Fibroblast of mammary gland (primary cell): Measurements from ENCODE around the gene ABCG1.

Experiments
- DNase-seq: peaks from one replicate; pipeline ENCODE4 v3.0.0-alpha.2; 2010; ENCODE audit warnings: low read depth
- H3K4me3 ChIP-seq: 2 replicates; pipeline ENCODE4 v1.5.1; 2011; ENCODE audit warnings: low read depth, mild to moderate bottlenecking, low read length, moderate library complexity; ENCODE audit not compliant: control insufficient read depth
- TF ChIP-seq, protein P1 (sequence below): conservative IDR thresholded peaks from 2 replicates; pipeline ENCODE4 v1.5.1; 2011; ENCODE audit warnings: low read depth, low read length, inconsistent platforms; ENCODE audit not compliant: control insufficient read depth, insufficient read depth

The ABCG1 gene

GRCh38 chr21:42239973-42240372 lies 21.0 kb downstream of the ABCG1 start:
- DNase-seq, result no peak
- no peak overlapping the region for H3K4me3 ChIP-seq
- TF ChIP-seq, protein P1, sequence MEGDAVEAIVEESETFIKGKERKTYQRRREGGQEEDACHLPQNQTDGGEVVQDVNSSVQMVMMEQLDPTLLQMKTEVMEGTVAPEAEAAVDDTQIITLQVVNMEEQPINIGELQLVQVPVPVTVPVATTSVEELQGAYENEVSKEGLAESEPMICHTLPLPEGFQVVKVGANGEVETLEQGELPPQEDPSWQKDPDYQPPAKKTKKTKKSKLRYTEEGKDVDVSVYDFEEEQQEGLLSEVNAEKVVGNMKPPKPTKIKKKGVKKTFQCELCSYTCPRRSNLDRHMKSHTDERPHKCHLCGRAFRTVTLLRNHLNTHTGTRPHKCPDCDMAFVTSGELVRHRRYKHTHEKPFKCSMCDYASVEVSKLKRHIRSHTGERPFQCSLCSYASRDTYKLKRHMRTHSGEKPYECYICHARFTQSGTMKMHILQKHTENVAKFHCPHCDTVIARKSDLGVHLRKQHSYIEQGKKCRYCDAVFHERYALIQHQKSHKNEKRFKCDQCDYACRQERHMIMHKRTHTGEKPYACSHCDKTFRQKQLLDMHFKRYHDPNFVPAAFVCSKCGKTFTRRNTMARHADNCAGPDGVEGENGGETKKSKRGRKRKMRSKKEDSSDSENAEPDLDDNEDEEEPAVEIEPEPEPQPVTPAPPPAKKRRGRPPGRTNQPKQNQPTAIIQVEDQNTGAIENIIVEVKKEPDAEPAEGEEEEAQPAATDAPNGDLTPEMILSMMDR, result no peak

DNA sequence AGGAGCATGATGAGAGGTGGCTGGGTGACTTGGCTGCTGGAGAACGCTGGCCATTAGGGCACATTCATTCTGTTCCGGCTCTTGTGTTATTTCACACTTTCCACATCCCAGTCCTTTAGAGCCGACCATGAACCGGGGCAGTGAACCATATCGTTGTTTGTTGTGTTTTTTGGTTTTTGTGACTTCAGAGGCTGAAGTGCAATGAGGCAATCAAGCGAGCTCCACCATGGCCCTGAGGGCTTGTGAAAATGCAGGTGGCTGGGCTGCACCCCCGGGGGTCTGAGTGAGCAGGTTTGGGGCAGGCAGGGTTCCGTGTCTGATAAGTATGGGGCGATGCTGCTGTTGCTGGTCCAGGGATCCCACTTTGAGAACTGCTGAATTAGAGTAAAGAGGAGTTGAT lies 23.7 kb downstream of the ABCG1 start:
- H3K4me3 ChIP-seq, result no peak overlapping the region
- TF ChIP-seq, protein P1, result no peak
- no peak for DNase-seq

DNA sequence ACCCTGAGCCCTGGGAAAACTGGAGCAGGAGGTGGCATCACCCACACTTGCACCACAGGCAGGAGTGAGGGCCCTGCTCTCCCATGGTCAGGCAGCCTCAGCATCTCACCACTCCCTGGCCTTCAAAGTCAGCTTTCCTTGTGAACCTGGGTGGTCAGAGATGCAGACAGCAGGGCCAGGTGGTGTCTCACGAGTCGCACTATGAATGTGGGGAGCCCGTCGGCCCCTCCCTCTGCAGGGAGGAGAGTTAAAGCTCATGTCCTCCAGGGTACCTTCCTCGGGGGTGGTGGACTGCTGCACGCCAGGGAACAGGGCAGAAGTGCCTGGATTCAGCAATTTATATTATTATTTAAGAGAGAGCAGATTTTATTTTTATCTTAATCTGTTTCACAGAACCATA lies 24.1 kb downstream of the ABCG1 start:
- TF ChIP-seq, protein P1, result no peak
- DNase-seq, result no peak
- no peak overlapping the region for H3K4me3 ChIP-seq

DNA sequence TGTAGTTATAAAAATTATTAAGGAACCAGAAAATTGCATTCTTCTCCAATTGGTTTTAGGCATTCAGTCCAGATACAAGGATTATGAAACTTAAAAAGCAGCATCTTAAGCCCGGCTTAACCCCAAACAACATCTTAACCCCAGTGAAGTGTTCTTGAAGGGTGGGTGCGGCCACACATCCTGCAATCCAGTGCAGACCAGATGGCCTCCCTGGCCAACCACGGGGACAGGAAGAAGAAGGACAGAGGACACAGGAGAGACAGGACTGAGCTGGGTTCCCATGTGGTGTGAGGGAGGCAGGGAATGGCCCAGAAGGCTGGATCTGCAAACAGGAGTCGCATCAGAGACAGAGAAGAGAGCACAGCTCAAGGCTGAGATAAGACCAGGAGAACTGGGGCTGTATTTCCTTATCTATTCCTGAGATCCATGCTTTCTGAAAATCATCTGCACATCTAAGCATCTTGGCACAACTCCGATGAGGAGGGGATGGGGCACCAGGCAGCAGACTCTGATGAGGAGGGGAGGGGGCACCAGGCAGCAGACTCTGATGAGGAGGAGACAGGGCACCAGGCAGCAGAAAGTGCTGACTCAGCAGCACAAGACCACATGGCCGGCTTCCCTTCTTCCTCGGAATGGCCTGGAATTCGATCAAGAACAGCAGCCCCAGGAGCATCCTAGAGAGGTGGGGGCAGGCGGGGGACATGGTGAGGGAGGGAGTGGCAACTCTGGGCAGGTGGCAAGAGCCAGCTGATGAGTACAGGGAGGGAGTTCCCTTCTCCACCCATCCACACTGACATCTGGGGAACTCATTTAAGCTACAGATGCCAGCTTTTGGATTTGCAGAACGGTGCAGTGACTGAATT lies 26.6 kb downstream of the ABCG1 start:
- DNase-seq, result no peak
- H3K4me3 ChIP-seq, result no peak overlapping the region
- TF ChIP-seq, protein P1, result no peak

DNA sequence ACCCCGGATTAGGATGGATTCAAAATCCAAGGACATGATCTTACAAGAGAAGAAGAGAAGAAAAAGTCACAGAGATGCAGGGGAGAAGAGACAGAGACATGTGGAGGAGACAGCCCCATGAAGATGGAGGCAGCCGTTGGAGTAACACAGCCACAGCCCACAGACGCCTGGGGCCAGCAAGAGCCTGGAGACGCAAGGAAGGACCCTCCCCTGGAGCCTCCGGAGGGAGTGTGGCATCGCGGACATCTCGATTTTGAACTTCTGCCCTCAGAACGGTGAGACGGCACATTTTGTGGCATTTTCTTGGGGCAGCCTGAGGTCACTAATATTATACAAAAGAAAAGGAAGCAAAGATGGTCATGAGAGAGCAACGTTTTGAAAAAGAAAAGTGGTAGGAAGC lies 28.8 kb downstream of the ABCG1 start:
- no peak for DNase-seq
- TF ChIP-seq, protein P1, result no peak
- H3K4me3 ChIP-seq, result no peak overlapping the region

- TF ChIP-seq, protein P1, result no peak
- no peak for DNase-seq
- no peak overlapping the region for H3K4me3 ChIP-seq
Observed at GRCh38 chr21:42248241-42248640, 29.3 kb downstream of the ABCG1 start.
